HL-60 (cell line): Measurements from ENCODE around the gene PCDHGA7.
"Not testable (repeated sequence)": the region's sequence is repeated elsewhere in the genome, so short reads cannot be mapped to it uniquely, and the experiment has no call there.

Source experiments
- DNase-seq, 2 experiments: peaks; one replicate each; pipeline ENCODE4 v3.0.0-alpha.2; 2010 to 2020; ENCODE audit warnings: low read depth in 1 of 2, low spot score in 1 of 2
- H3K27ac ChIP-seq: fragments of 250-450 bp; sonication (Bioruptor Pico); replicated peaks from 2 replicates; pipeline ENCODE4 v1.5.1; 2020; ENCODE audit warnings: mild to moderate bottlenecking, moderate library complexity
- H3K27me3 ChIP-seq: fragments of 250-450 bp; sonication (Bioruptor Pico); 2 replicates; pipeline ENCODE4 v1.5.1; 2021; ENCODE audit warnings: mild to moderate bottlenecking, moderate library complexity; ENCODE audit not compliant: insufficient read depth, poor library complexity, severe bottlenecking
- H3K4me3 ChIP-seq: replicated peaks from 2 replicates; pipeline ENCODE4 v1.5.1; 2011; ENCODE audit warnings: mild to moderate bottlenecking, control low read depth, low read length; ENCODE audit not compliant: insufficient read depth
- GABPA ChIP-seq: IDR thresholded peaks from 2 replicates; pipeline ENCODE4 v1.6.1; 2012; ENCODE audit warnings: low read depth
- POLR2AphosphoS5 ChIP-seq: IDR thresholded peaks from 2 replicates; pipeline ENCODE4 v1.6.1; 2012; ENCODE audit warnings: low read depth
- SPI1 ChIP-seq: IDR thresholded peaks from 2 replicates; pipeline ENCODE4 v1.6.1; 2012; ENCODE audit warnings: low read depth, mild to moderate bottlenecking, borderline replicate concordance
- TF ChIP-seq, protein P1 (sequence below): IDR thresholded peaks from 2 replicates; pipeline ENCODE4 v1.6.1; 2012; ENCODE audit warnings: low read depth; ENCODE audit not compliant: insufficient replicate concordance
- TF ChIP-seq, protein P2 (sequence below): IDR thresholded peaks from one replicate; pipeline ENCODE4 v1.5.1; 2011; ENCODE audit warnings: low read length, control low read depth, inconsistent platforms; ENCODE audit not compliant: insufficient read depth

Gene PCDHGA7

DNA sequence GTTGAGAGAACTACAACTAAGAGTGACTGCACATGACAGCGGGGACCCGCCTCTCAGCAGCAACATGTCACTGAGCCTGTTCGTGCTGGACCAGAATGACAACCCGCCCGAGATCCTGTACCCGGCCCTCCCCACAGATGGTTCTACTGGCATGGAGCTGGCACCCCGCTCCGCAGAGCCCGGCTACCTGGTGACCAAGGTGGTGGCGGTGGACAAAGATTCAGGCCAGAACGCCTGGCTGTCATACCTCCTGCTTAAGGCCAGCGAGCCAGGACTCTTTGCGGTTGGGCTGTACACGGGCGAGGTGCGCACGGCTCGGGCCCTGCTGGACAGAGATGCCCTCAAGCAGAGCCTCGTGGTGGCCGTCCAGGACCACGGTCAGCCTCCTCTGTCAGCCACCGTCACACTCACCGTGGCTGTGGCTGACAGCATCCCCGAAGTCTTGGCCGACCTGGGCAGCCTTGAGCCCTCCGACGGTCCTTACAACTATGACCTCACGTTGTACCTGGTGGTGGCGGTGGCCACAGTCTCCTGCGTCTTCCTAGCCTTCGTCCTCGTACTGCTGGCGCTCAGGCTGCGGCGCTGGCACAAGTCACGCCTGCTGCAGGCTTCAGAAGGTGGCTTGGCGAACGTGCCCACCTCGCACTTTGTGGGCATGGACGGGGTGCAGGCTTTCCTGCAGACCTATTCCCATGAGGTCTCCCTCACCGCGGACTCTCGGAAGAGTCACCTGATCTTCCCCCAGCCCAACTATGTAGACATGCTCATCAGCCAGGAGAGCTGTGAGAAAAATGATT is 2.1 kb downstream of the PCDHGA7 start:
- no peak for TF ChIP-seq SPI1
- TF ChIP-seq, protein P1, sequence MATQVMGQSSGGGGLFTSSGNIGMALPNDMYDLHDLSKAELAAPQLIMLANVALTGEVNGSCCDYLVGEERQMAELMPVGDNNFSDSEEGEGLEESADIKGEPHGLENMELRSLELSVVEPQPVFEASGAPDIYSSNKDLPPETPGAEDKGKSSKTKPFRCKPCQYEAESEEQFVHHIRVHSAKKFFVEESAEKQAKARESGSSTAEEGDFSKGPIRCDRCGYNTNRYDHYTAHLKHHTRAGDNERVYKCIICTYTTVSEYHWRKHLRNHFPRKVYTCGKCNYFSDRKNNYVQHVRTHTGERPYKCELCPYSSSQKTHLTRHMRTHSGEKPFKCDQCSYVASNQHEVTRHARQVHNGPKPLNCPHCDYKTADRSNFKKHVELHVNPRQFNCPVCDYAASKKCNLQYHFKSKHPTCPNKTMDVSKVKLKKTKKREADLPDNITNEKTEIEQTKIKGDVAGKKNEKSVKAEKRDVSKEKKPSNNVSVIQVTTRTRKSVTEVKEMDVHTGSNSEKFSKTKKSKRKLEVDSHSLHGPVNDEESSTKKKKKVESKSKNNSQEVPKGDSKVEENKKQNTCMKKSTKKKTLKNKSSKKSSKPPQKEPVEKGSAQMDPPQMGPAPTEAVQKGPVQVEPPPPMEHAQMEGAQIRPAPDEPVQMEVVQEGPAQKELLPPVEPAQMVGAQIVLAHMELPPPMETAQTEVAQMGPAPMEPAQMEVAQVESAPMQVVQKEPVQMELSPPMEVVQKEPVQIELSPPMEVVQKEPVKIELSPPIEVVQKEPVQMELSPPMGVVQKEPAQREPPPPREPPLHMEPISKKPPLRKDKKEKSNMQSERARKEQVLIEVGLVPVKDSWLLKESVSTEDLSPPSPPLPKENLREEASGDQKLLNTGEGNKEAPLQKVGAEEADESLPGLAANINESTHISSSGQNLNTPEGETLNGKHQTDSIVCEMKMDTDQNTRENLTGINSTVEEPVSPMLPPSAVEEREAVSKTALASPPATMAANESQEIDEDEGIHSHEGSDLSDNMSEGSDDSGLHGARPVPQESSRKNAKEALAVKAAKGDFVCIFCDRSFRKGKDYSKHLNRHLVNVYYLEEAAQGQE = no peak
- TF ChIP-seq POLR2AphosphoS5 = no peak
- TF ChIP-seq, protein P2, sequence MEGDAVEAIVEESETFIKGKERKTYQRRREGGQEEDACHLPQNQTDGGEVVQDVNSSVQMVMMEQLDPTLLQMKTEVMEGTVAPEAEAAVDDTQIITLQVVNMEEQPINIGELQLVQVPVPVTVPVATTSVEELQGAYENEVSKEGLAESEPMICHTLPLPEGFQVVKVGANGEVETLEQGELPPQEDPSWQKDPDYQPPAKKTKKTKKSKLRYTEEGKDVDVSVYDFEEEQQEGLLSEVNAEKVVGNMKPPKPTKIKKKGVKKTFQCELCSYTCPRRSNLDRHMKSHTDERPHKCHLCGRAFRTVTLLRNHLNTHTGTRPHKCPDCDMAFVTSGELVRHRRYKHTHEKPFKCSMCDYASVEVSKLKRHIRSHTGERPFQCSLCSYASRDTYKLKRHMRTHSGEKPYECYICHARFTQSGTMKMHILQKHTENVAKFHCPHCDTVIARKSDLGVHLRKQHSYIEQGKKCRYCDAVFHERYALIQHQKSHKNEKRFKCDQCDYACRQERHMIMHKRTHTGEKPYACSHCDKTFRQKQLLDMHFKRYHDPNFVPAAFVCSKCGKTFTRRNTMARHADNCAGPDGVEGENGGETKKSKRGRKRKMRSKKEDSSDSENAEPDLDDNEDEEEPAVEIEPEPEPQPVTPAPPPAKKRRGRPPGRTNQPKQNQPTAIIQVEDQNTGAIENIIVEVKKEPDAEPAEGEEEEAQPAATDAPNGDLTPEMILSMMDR = no peak
- H3K27me3 ChIP-seq = no peaks in the 10 kb centered on the region
- no peak overlapping the region for H3K27ac ChIP-seq
- DNase-seq = no peak
- H3K4me3 ChIP-seq = no peak overlapping the region

GRCh38 chr5:141387557-141388311 is 5.2 kb downstream of the PCDHGA7 start, which contains the start of gene PCDHGB4:
Gene PCDHGB4 (plus strand): TSS chr5:141387698. CDS start chr5:141387885, 187 bp downstream.
- H3K4me3 ChIP-seq = peak within 1 kb of the TSS; percentile 37
- TF ChIP-seq, protein P2 = peak; percentile 38
- H3K27me3 ChIP-seq, H3K27ac ChIP-seq: not testable (repeated sequence)
- DNase-seq = peak in 1 of 2 experiments; percentile 65

GRCh38 chr5:141388661-141389060 is 6.1 kb downstream of the PCDHGA7 start:
- Histone ChIP-seq H3K27me3 (no peaks in the 10 kb centered on the region), H3K27ac (no peak overlapping the region), H3K4me3 (no peak overlapping the region)
- no peak for DNase-seq
- no peak for TF ChIP-seq GABPA
- no peak for TF ChIP-seq POLR2AphosphoS5
- no peak for TF ChIP-seq SPI1
- TF ChIP-seq, protein P2 = no peak
- TF ChIP-seq, protein P1 = no peak
